Measurements from ENCODE around the gene CENPW.

- TF ChIP-seq RAD21 (IDR thresholded peaks at IDR 0.05) = no peak
- TF ChIP-seq, protein P1, sequence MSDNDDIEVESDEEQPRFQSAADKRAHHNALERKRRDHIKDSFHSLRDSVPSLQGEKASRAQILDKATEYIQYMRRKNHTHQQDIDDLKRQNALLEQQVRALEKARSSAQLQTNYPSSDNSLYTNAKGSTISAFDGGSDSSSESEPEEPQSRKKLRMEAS (IDR thresholded peaks at IDR 0.05) = no peak
- no peak for TF ChIP-seq CTCF (IDR thresholded peaks at IDR 0.05; ENCODE audit: low read depth, low read length, missing input control)
- no peak for TF ChIP-seq REST (IDR thresholded peaks at IDR 0.05)
- TF ChIP-seq EGR1 (IDR thresholded peaks at IDR 0.05; ENCODE audit: low read depth in 2 of 2) = no peak
- TF ChIP-seq JUND (IDR thresholded peaks at IDR 0.05) = no peak
- TF ChIP-seq, protein P2, sequence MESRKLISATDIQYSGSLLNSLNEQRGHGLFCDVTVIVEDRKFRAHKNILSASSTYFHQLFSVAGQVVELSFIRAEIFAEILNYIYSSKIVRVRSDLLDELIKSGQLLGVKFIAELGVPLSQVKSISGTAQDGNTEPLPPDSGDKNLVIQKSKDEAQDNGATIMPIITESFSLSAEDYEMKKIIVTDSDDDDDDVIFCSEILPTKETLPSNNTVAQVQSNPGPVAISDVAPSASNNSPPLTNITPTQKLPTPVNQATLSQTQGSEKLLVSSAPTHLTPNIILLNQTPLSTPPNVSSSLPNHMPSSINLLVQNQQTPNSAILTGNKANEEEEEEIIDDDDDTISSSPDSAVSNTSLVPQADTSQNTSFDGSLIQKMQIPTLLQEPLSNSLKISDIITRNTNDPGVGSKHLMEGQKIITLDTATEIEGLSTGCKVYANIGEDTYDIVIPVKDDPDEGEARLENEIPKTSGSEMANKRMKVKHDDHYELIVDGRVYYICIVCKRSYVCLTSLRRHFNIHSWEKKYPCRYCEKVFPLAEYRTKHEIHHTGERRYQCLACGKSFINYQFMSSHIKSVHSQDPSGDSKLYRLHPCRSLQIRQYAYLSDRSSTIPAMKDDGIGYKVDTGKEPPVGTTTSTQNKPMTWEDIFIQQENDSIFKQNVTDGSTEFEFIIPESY (IDR thresholded peaks at IDR 0.05) = no peak
- no peak for TF ChIP-seq GABPA (IDR thresholded peaks at IDR 0.05 in 1 of 2, conservative IDR thresholded peaks at IDR 0.05 in 1 of 2)
- TF ChIP-seq TAF1 (conservative IDR thresholded peaks at IDR 0.05) = no peak
- TF ChIP-seq, protein P3, sequence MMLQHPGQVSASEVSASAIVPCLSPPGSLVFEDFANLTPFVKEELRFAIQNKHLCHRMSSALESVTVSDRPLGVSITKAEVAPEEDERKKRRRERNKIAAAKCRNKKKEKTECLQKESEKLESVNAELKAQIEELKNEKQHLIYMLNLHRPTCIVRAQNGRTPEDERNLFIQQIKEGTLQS (IDR thresholded peaks at IDR 0.05) = no peak
These were observed 43.3 kb downstream of the CENPW start for GRCh38 chr6:126383203-126383602.
